GM12878 (cell line): ENCODE results near the gene SLC25A26. TPM values are rescaled to one million over a fixed set of nuclear protein-coding genes. Genes with fewer than 3 reads are reported as not detected.

Source experiments
- CHD2 ChIP-seq: IDR thresholded peaks from 2 replicates; pipeline ENCODE4 v1.6.1; 2011; ENCODE audit warnings: low read depth, low read length, improper control_type of control experiment, borderline replicate concordance
- CREB1 ChIP-seq: IDR thresholded peaks from 2 replicates; pipeline ENCODE4 v1.6.1; 2012; ENCODE audit warnings: low read depth, mild to moderate bottlenecking, inconsistent platforms
- CREM ChIP-seq: IDR thresholded peaks from 2 replicates; pipeline ENCODE4 v1.6.1; 2014; ENCODE audit warnings: antibody characterized with exemption, low read depth
- CTCF ChIP-seq, 3 experiments: IDR thresholded peaks in 2 of 3; conservative IDR thresholded peaks in 1 of 3; 2 replicates each; pipeline ENCODE4 v1.5.1; 2011; ENCODE audit warnings: low read depth in 3 of 3, low read length in 3 of 3, mild to moderate bottlenecking in 3 of 3, control low read depth in 2 of 3, moderate library complexity in 2 of 3, inconsistent platforms in 1 of 3, mixed read lengths in 1 of 3; ENCODE audit not compliant: control insufficient read depth in 2 of 3, insufficient read depth in 1 of 3; ENCODE audit errors: extremely low read depth in 1 of 3
- IKZF2 ChIP-seq, 2 experiments: fragments of 450-650 bp; IDR thresholded peaks; 2 replicates each; pipeline ENCODE4 v1.6.1; 2017; ENCODE audit warnings: mild to moderate bottlenecking in 2 of 2, moderate library complexity in 2 of 2
- MEF2A ChIP-seq: IDR thresholded peaks from 2 replicates; pipeline ENCODE4 v1.6.1; 2011; ENCODE audit warnings: low read depth, mild to moderate bottlenecking, low read length, moderate library complexity; ENCODE audit not compliant: insufficient read depth
- NRF1 ChIP-seq: conservative IDR thresholded peaks from 2 replicates; pipeline ENCODE4 v1.6.1; 2011; ENCODE audit warnings: mild to moderate bottlenecking, low read depth, low read length, improper control_type of control experiment
- RBBP5 ChIP-seq: fragments of 200-600 bp; sonication (generic); conservative IDR thresholded peaks from 2 replicates; pipeline ENCODE4 v1.6.1; 2016
- SPI1 ChIP-seq: IDR thresholded peaks from 2 replicates; pipeline ENCODE4 v1.6.1; 2011; ENCODE audit warnings: low read depth, mild to moderate bottlenecking, low read length, moderate library complexity, borderline replicate concordance; ENCODE audit not compliant: insufficient read depth
- STAT1 ChIP-seq: fragments of 450-650 bp; conservative IDR thresholded peaks from 2 replicates; pipeline ENCODE4 v1.6.1; 2014; ENCODE audit warnings: antibody characterized with exemption, mild to moderate bottlenecking
- ZNF24 ChIP-seq: fragments of 450-650 bp; IDR thresholded peaks from 2 replicates; pipeline ENCODE4 v1.6.1; 2017; ENCODE audit warnings: antibody characterized with exemption, mild to moderate bottlenecking
- polyA plus RNA-seq, 11 experiments: library from polyadenylated mRNA; depleted of rRNA in 4 of 11; unstranded in 6 of 11; stranded (reverse) in 5 of 11; fragments of >200 nt; fragmentation: Nextera tagmentation in 4 of 11; fragmentation: Illumina TruSeq in 1 of 11; extraction: Ambion mirVana in 4 of 11; extraction: Trizol in 1 of 11; gene quantifications; 1 replicate in 1 of 11; 2 replicates in 10 of 11; pipeline versions ENCODE4 v1.2.1 to v1.2.3, GENCODE V29; 2011 to 2016; ENCODE audit warnings: inconsistent platforms in 2 of 11, missing spikeins in 2 of 11, low read depth in 1 of 11
- total RNA-seq, 4 experiments: library from RNA; depleted of rRNA in 3 of 4; stranded (reverse); fragments of >200 nt in 3 of 4; fragmentation: Illumina TruSeq in 1 of 4; extraction: Trizol in 1 of 4; gene quantifications; 2 replicates each; pipeline versions ENCODE4 v1.2.1 to v1.2.3, GENCODE V29; 2013 to 2021
- TF ChIP-seq, protein P1 (sequence below): fragments of 450-650 bp; IDR thresholded peaks from 2 replicates; pipeline ENCODE4 v1.6.1; 2016; ENCODE audit warnings: mild to moderate bottlenecking
- TF ChIP-seq, protein P2 (sequence below): fragments of 450-650 bp; IDR thresholded peaks from 2 replicates; pipeline ENCODE4 v1.6.1; 2017; ENCODE audit warnings: mild to moderate bottlenecking
- TF ChIP-seq, protein P3 (sequence below): fragments of 450-650 bp; IDR thresholded peaks from 2 replicates; pipeline ENCODE4 v1.6.1; 2017; ENCODE audit warnings: mild to moderate bottlenecking, moderate library complexity
- TF ChIP-seq, protein P4 (sequence below): fragments of 450-650 bp; IDR thresholded peaks from 2 replicates; pipeline ENCODE4 v1.6.1; 2017; ENCODE audit warnings: borderline replicate concordance

SLC25A26 gene
- total and polyA plus RNA-seq, 10 of the 15 experiments (the other 5 are each of a cell fraction or from before 2014, with no cell fraction given), result 14.6 to 49.7 (median 24.9) TPM

GRCh38 chr3:66394019-66394752, 173.4 kb downstream of the SLC25A26 start (continued):
- TF ChIP-seq CTCF (IDR thresholded peaks at IDR 0.05 in 2 of 3, conservative IDR thresholded peaks at IDR 0.05 in 1 of 3; ENCODE audit: control insufficient read depth in 2 of 3, extremely low read depth in 1 of 3, insufficient read depth in 1 of 3, low read depth in 3 of 3, low read length in 3 of 3) (no peak), CREB1 (peak; percentile 21; the same call in 1 of the 2 replicates), ZNF24 (no peak), NRF1 (no peak), SPI1 (peak; percentile 75; the same call in 1 of the 2 replicates), CREM (peak; percentile 32; the same call in 1 of the 2 replicates), CHD2 (no peak), RBBP5 (no peak), IKZF2 (IDR thresholded peaks at IDR 0.05) (peak; percentile 15 to 32; a peak in 1 of 4 replicates), MEF2A (no peak), STAT1 (no peak)
- TF ChIP-seq, protein P1, sequence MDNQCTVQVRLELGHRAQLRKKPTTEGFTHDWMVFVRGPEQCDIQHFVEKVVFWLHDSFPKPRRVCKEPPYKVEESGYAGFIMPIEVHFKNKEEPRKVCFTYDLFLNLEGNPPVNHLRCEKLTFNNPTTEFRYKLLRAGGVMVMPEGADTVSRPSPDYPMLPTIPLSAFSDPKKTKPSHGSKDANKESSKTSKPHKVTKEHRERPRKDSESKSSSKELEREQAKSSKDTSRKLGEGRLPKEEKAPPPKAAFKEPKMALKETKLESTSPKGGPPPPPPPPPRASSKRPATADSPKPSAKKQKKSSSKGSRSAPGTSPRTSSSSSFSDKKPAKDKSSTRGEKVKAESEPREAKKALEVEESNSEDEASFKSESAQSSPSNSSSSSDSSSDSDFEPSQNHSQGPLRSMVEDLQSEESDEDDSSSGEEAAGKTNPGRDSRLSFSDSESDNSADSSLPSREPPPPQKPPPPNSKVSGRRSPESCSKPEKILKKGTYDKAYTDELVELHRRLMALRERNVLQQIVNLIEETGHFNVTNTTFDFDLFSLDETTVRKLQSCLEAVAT, result no peak
- TF ChIP-seq, protein P2, sequence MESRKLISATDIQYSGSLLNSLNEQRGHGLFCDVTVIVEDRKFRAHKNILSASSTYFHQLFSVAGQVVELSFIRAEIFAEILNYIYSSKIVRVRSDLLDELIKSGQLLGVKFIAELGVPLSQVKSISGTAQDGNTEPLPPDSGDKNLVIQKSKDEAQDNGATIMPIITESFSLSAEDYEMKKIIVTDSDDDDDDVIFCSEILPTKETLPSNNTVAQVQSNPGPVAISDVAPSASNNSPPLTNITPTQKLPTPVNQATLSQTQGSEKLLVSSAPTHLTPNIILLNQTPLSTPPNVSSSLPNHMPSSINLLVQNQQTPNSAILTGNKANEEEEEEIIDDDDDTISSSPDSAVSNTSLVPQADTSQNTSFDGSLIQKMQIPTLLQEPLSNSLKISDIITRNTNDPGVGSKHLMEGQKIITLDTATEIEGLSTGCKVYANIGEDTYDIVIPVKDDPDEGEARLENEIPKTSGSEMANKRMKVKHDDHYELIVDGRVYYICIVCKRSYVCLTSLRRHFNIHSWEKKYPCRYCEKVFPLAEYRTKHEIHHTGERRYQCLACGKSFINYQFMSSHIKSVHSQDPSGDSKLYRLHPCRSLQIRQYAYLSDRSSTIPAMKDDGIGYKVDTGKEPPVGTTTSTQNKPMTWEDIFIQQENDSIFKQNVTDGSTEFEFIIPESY, result no peak
- TF ChIP-seq, protein P3, sequence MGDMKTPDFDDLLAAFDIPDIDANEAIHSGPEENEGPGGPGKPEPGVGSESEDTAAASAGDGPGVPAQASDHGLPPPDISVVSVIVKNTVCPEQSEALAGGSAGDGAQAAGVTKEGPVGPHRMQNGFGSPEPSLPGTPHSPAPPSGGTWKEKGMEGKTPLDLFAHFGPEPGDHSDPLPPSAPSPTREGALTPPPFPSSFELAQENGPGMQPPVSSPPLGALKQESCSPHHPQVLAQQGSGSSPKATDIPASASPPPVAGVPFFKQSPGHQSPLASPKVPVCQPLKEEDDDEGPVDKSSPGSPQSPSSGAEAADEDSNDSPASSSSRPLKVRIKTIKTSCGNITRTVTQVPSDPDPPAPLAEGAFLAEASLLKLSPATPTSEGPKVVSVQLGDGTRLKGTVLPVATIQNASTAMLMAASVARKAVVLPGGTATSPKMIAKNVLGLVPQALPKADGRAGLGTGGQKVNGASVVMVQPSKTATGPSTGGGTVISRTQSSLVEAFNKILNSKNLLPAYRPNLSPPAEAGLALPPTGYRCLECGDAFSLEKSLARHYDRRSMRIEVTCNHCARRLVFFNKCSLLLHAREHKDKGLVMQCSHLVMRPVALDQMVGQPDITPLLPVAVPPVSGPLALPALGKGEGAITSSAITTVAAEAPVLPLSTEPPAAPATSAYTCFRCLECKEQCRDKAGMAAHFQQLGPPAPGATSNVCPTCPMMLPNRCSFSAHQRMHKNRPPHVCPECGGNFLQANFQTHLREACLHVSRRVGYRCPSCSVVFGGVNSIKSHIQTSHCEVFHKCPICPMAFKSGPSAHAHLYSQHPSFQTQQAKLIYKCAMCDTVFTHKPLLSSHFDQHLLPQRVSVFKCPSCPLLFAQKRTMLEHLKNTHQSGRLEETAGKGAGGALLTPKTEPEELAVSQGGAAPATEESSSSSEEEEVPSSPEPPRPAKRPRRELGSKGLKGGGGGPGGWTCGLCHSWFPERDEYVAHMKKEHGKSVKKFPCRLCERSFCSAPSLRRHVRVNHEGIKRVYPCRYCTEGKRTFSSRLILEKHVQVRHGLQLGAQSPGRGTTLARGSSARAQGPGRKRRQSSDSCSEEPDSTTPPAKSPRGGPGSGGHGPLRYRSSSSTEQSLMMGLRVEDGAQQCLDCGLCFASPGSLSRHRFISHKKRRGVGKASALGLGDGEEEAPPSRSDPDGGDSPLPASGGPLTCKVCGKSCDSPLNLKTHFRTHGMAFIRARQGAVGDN, result peak; percentile 84
- TF ChIP-seq, protein P4, sequence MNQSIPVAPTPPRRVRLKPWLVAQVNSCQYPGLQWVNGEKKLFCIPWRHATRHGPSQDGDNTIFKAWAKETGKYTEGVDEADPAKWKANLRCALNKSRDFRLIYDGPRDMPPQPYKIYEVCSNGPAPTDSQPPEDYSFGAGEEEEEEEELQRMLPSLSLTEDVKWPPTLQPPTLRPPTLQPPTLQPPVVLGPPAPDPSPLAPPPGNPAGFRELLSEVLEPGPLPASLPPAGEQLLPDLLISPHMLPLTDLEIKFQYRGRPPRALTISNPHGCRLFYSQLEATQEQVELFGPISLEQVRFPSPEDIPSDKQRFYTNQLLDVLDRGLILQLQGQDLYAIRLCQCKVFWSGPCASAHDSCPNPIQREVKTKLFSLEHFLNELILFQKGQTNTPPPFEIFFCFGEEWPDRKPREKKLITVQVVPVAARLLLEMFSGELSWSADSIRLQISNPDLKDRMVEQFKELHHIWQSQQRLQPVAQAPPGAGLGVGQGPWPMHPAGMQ, result no peak
